SH-SY5Y (cell line): Measurements from ENCODE around the gene CLIC3.

Source experiments
- GATA2 ChIP-seq: IDR thresholded peaks from 2 replicates; pipeline ENCODE4 v1.6.1; 2011; ENCODE audit warnings: mild to moderate bottlenecking, low read depth, low read length
- GATA3 ChIP-seq: IDR thresholded peaks from 2 replicates; pipeline ENCODE4 v1.6.1; 2011; ENCODE audit warnings: low read depth, mild to moderate bottlenecking, low read length, moderate library complexity

- TF ChIP-seq GATA2 (no peak), GATA3 (no peak)
These were observed 1.5 kb upstream of the CLIC3 start for GRCh38 chr9:136997830-136998234.
